Epithelial cell of prostate (primary cell): ENCODE measurements around the gene TRIM72.
"Not testable (repeated sequence)": the region's sequence is repeated elsewhere in the genome, so short reads cannot be mapped to it uniquely, and the experiment has no call there.

ENCODE experiments used
- DNase-seq: peaks from one replicate; pipeline ENCODE4 v3.0.0-alpha.2; 2011; ENCODE audit warnings: low read depth, low spot score
- H3K27ac ChIP-seq: fragments of 450-650 bp; 2 replicates; pipeline ENCODE4 v1.5.1; 2017; ENCODE audit warnings: mild to moderate bottlenecking

TRIM72 gene

DNA sequence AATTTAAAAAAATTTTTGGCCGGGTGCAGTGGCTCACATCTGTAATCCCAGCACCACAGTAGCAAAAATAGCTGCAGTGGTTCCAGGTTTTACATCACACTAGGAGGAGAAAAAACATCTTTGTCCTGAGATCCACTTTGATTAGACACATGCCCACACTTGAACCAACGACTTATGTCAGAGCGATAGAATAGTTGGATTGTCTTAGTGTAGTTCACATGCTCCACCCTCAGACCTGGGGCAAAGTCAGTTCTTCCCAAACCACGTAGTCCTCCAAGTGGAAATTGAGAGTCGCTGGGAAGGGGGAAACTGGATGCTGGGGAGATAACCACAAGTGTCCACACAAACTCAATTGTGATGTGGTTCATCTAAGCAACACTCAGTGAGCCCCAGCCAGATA is 34.4 kb downstream of the TRIM72 start:
- DNase-seq = peak; percentile 36
- no peak overlapping the region for H3K27ac ChIP-seq

DNA sequence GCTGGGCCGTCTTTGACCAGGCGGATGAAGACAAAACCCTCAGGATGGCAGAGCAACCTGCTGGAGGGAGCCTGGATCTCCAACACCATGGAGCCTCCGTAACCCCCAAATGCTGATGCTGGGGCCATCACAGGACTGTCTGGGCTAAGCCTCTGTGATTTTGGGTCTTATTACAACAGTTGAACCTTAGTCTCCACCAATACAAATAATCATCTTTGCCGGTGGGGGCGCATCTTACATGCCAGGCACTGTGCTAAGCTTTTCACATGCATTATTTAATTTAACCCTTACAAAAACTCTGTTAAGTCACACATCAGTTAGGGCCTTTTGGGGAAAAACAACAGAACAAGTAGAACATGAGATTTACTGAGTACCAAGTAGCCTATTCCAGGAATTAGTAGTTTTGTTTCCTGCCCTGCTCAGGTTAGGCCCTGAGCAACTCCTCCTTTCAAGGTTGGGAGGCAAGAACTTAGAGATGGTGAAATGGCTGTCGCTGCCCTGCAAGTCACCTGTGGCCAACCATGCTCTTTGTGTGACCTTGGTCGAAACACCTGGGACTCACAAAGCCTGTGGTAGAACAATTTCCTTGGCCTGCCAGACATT is 37.0 kb downstream of the TRIM72 start:
- H3K27ac ChIP-seq = no peak overlapping the region
- DNase-seq = no peak

- H3K27ac ChIP-seq = no peak overlapping the region
- DNase-seq = no peak
Measured at GRCh38 chr16:31251435-31251834, 37.5 kb downstream of the TRIM72 start.

GRCh38 chr16:31253642-31254045 is 39.7 kb downstream of the TRIM72 start:
- no peak for DNase-seq
- no peak overlapping the region for H3K27ac ChIP-seq

DNA sequence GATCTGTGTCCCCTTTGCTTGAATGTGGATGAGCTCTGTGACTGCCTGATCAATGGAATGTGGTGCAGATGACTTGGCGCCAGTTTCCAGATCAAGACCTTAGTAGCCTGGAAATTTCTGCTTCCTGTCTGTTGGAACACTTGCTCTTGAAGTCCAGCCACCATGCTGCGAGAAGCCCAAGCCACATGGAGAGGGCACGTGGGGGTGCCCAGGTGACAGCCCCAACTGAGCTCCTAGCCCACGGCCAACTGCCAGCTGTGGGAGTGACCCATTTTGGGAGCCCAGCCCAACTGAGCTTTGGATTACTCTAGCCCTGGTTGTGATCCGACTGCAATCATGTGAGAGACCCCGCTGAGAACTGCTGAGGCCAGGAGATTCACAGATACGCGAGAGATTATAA is 42.5 kb downstream of the TRIM72 start:
- H3K27ac ChIP-seq = no peak overlapping the region
- DNase-seq = no peak

DNA sequence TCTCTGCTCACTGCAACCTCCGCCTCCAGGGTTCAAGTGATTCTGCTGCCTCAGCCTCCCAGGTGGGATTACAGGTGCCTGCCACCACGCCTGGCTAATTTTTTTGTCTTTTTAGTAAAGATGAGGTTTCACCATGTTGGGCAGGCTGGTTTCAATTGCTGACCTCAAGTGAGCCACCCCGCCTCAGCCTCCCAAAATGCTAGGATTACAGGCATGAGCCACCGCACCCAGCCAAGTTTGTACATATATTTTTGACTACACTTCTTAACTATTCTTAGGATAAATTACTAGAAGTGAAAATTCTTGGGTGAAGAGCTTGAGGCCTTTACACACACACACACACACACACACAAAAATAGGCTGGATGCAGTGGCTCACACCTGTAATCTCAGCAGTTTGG is 44.4 kb downstream of the TRIM72 start:
- DNase-seq = no peak
- H3K27ac ChIP-seq = no peak overlapping the region

DNA sequence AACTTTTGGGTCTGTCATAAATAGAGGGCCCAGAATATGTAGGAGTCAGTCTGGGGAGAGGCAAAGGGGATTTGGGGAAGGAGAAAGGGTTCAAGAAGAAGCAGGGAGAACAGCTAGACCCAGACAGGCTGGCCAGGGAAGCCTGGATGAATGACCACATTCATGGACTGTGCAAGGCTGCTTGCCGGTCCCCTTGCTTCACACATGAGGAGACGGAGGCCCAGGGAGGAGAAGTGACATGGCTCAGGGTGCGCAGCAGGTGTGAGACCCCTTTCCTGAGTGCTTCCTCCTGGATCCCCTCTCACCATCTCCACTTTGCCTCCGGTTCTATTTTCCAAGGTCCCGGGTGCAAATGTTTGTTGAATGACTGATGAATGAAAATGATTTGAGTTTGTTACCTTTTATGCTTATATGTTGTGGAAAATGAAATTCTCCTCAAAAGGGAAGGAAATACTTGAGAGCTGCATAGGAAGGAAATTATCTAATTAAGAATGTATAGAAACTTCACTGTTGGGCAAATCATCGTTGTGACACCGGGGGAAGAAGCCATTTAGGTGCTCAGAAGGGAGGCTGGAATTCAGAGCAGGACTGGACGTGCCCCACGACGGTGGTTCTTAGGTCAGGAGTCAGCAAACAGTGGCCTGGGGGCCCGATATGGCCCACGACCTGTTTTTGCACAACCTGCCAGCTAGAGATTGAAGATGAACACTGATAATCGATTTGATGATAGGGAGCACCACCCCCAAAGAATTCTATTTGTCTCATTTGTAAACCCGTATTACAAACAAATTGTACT is 46.4 kb downstream of the TRIM72 start:
- no peak for DNase-seq
- H3K27ac ChIP-seq = no peak overlapping the region

GRCh38 chr16:31262084-31262483 is 48.2 kb downstream of the TRIM72 start:
- H3K27ac ChIP-seq = no peak overlapping the region
- DNase-seq = no peak

DNA sequence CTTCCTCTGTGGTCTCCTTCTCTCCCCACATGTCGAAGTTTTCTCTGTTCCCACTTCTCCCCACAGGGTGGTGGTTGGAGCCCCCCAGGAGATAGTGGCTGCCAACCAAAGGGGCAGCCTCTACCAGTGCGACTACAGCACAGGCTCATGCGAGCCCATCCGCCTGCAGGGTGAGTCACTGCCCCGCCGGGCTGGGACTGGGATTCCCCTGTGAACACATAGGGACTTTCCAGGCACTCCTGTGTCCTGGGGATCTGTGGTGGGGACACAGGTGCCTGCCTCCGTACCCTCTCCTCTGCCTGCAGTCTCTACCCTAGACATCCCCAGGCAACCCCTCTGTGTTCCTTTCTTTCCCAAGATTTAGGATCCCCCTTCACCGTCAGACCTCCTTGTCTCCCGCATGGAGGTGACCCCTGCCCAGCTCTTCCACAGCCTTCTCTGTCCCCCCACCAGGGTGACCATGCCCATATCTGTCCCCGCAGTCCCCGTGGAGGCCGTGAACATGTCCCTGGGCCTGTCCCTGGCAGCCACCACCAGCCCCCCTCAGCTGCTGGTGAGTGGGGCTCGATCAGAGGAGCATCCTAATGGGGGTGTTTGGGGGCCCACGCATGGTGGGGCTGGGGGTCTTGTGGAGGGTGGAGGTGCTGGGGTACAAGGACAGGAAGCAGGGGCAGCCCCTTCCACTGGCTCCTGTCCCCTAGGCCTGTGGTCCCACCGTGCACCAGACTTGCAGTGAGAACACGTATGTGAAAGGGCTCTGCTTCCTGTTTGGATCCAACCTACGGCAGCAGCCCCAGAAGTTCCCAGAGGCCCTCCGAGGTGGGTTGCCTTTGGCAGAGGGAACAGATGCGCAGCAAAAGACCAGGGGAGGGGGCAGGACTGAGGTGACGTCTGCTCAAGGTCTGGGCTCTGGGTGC is 51.7 kb downstream of the TRIM72 start:
- DNase-seq = peak; percentile 48
- H3K27ac ChIP-seq = no peak overlapping the region

DNA sequence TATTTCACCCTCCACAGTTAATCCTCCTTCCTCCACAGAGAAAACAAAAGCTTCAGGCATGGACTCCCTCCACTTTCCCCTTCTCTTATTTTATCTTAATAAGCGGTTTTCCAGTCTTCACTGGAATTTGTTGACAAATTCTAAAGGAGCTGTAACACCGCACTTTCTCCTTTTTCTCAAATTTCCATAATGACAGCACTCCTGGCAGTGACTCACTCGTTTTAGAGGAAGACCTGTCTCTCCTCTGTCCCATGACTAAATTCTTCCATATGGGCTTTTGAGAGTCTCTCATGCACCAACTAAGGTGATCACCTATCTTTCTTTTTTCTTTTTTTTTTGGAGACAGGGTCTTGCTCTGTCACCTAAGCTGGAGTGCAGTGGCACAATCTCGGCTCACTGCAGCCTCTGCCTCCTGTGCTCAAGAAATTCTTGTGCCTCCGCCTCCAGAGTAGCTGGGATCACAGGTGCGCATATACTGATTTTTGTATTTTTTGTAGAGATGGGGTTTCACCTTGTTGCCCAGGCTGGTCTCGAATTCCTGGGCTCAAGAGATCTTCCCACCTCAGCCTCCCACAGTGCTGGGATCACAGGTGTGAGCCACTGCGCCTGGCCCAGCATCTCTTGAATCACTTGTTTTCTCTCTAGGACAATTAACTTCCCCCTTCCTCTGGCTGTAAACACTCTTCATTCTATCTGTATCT is 53.6 kb downstream of the TRIM72 start:
- no peak overlapping the region for H3K27ac ChIP-seq
- DNase-seq = no peak

- H3K27ac ChIP-seq = no peak overlapping the region
- DNase-seq = no peak
Measured at GRCh38 chr16:31268033-31268365, 54.1 kb downstream of the TRIM72 start.

DNA sequence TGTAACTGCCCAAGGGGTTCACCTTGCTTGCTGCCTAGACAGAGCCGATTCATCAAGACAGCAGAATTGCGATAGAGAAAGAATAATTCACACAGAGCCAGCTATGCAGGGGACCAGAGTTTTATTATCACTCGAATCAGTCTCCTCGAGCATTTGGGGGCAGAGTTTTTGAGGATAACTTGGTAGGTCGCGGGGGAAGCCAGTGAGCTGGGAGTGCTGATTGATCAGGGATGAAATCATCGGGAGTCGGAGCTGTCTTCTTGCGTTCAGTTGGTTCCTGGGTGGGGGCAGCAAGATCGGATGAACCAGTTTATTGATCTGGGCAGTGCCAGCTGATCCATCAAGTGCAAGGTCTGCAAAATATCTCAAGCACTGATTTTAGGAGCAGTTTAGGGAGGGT is 55.0 kb downstream of the TRIM72 start:
- DNase-seq = no peak
- H3K27ac ChIP-seq = no peak overlapping the region

GRCh38 chr16:31269541-31269940 is 55.6 kb downstream of the TRIM72 start:
- no peak for DNase-seq
- no peak overlapping the region for H3K27ac ChIP-seq

DNA sequence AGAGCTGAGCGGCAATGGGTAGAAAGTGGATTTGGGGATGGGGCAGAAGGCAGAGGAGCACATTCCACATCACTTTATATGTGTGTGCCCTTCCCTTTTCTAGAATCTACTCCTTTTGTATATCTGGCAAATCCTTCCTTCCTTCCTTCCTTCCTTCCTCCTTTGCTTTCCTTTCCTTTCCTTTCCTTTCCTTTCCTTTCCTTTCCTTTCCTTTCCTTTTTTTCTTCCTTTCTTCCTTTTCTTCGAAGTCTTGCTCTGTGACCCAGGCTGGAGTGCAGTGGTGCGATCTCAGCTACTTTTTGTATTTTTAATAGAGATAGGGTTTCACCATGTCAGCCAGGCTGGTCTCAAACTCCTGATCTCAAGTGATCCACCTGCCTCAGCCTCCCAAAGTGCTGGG is 56.1 kb downstream of the TRIM72 start:
- DNase-seq = not testable (repeated sequence)

GRCh38 chr16:31270795-31271194 is 56.9 kb downstream of the TRIM72 start:
- no peak for DNase-seq
- H3K27ac ChIP-seq = no peak overlapping the region

More for the DNA sequence above, 56.1 kb downstream of the TRIM72 start:
- not testable (repeated sequence) for H3K27ac ChIP-seq

- H3K27ac ChIP-seq = no peak overlapping the region
- DNase-seq = no peak
Measured at GRCh38 chr16:31271621-31272190, 57.8 kb downstream of the TRIM72 start.

GRCh38 chr16:31273187-31273586 is 59.3 kb downstream of the TRIM72 start:
- H3K27ac ChIP-seq = peak overlapping the region; percentile 42
- DNase-seq = no peak

DNA sequence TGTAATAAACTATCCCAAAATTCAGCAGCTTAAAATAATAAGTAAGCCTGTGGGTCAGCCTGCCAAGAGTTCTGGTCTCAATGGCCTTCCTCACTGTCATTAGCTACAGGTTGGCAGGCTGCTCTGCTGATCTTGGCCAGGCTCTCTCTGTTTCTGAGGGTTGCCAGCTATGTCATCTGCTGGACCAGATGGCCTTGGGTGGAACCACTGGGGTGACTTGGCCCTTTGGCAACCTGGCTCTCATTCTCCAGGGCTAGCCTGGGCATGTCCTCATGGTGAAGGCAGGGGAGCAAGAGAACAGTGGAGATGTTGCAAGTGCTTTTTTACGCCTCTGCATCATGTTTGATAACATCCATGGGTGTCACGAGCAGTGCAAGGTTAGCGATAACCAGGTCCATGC is 59.8 kb downstream of the TRIM72 start:
- DNase-seq = peak; percentile 36

GRCh38 chr16:31274831-31275816 is 61.2 kb downstream of the TRIM72 start:
- H3K27ac ChIP-seq = peak overlapping the region; percentile 42
- peak; percentile 94 for DNase-seq

More for the DNA sequence above, 59.8 kb downstream of the TRIM72 start:
- peak overlapping the region; percentile 42 for H3K27ac ChIP-seq
